Tibial nerve (tissue), 4 donors: ENCODE results near the gene CDC14B.

Source experiments
- CTCF ChIP-seq, 5 experiments: fragments of 200-600 bp in 3 of 5; fragments of 450-650 bp in 2 of 5; sonication (generic) in 3 of 5; IDR thresholded peaks; one replicate each; pipeline ENCODE4 v1.5.1; 2016 to 2019; ENCODE audit warnings: antibody characterized with exemption in 5 of 5, mild to moderate bottlenecking in 3 of 5, moderate library complexity in 2 of 5
- EP300 ChIP-seq, 2 donors: sonication (generic); formaldehyde crosslinking; IDR thresholded peaks; one replicate each; pipeline ENCODE4 v1.6.1; 2017; ENCODE audit warnings: antibody characterized with exemption in 2 of 2, mild to moderate bottlenecking in 1 of 2
- POLR2A ChIP-seq, 2 donors: fragments of 450-650 bp; IDR thresholded peaks; one replicate each; pipeline ENCODE4 v1.6.1; 2017; ENCODE audit warnings: antibody characterized with exemption in 2 of 2, mild to moderate bottlenecking in 2 of 2, moderate library complexity in 2 of 2

GRCh38 chr9:96502539-96503373, 116.9 kb downstream of the CDC14B start:
- TF ChIP-seq CTCF (IDR thresholded peaks at IDR 0.05) (no peak), POLR2A (IDR thresholded peaks at IDR 0.05) (no peak), EP300 (IDR thresholded peaks at IDR 0.05) (peak in 1 of 2 donors; percentile 64)
